GM12864 (cell line): ENCODE results near the gene TFPI.

Experiments used
- DNase-seq: peaks from one replicate; pipeline ENCODE4 v3.0.0-alpha.2; 2011; ENCODE audit warnings: low read depth
- H3K4me3 ChIP-seq: 2 replicates; pipeline ENCODE4 v1.5.1; 2011; ENCODE audit warnings: mild to moderate bottlenecking, low read depth, low read length, control low read depth
- CTCF ChIP-seq: IDR thresholded peaks from 2 replicates; pipeline ENCODE4 v1.5.1; 2011; ENCODE audit warnings: low read depth, mild to moderate bottlenecking, moderate library complexity, low read length, control low read depth, inconsistent platforms; ENCODE audit errors: missing control alignments

TFPI gene

GRCh38 chr2:187477051-187477450, 77.2 kb downstream of the TFPI start:
- no peak overlapping the region for H3K4me3 ChIP-seq
- DNase-seq, result no peak
- no peak for TF ChIP-seq CTCF

- no peak for DNase-seq
- TF ChIP-seq CTCF, result no peak
- H3K4me3 ChIP-seq, result no peak overlapping the region
These were observed 78.6 kb downstream of the TFPI start for GRCh38 chr2:187475499-187476248.

GRCh38 chr2:187470698-187471097, 83.5 kb downstream of the TFPI start:
- H3K4me3 ChIP-seq, result no peak overlapping the region
- no peak for TF ChIP-seq CTCF
- no peak for DNase-seq

- no peak overlapping the region for H3K4me3 ChIP-seq
These were observed 84.7 kb downstream of the TFPI start for GRCh38 chr2:187469538-187469937.

GRCh38 chr2:187468262-187468661, 86.0 kb downstream of the TFPI start:
- no peak overlapping the region for H3K4me3 ChIP-seq
- no peak for DNase-seq
- TF ChIP-seq CTCF, result no peak

More at GRCh38 chr2:187469538-187469937, 84.7 kb downstream of the TFPI start:
- no peak for TF ChIP-seq CTCF
- no peak for DNase-seq

- TF ChIP-seq CTCF, result no peak
- DNase-seq, result no peak
- no peak overlapping the region for H3K4me3 ChIP-seq
These were observed 88.0 kb downstream of the TFPI start for GRCh38 chr2:187466129-187466792.
